ENCODE measurements around the gene AKAP13. TPM values are rescaled to one million over a fixed set of nuclear protein-coding genes. Genes with fewer than 3 reads are reported as not detected.

AKAP13 gene
- total RNA-seq, 1 donor = 346 TPM

- Histone ChIP-seq H3K4me3 (ENCODE audit: low read length) (no peak overlapping the region), H3K4me1 (ENCODE audit: insufficient read depth, low read length) (no peaks in the 10 kb centered on the region), H3K9me3 (ENCODE audit: low read depth, low read length) (no peaks in the 10 kb centered on the region), H3K27me3 (ENCODE audit: insufficient read depth, low read length) (no peaks in the 10 kb centered on the region)
These were observed 383.6 kb downstream of the AKAP13 start for GRCh38 chr15:85763673-85764633.

GRCh38 chr15:85764649-85765277, 384.4 kb downstream of the AKAP13 start:
- Histone ChIP-seq H3K4me1 (ENCODE audit: insufficient read depth, low read length) (no peaks in the 10 kb centered on the region), H3K9me3 (ENCODE audit: low read depth, low read length) (no peaks in the 10 kb centered on the region), H3K4me3 (ENCODE audit: low read length) (no peak overlapping the region), H3K27me3 (ENCODE audit: insufficient read depth, low read length) (no peaks in the 10 kb centered on the region)

GRCh38 chr15:85766001-85766831, 385.8 kb downstream of the AKAP13 start:
- no peaks in the 10 kb centered on the region for H3K9me3 ChIP-seq (ENCODE audit: low read depth, low read length)
- no peaks in the 10 kb centered on the region for H3K27me3 ChIP-seq (ENCODE audit: insufficient read depth, low read length)
- H3K4me3 ChIP-seq (ENCODE audit: low read length) = no peak overlapping the region
- no peaks in the 10 kb centered on the region for H3K4me1 ChIP-seq (ENCODE audit: insufficient read depth, low read length)

- no peak overlapping the region for H3K4me3 ChIP-seq (ENCODE audit: low read length)
- no peaks in the 10 kb centered on the region for H3K27me3 ChIP-seq (ENCODE audit: insufficient read depth, low read length)
- no peaks in the 10 kb centered on the region for H3K4me1 ChIP-seq (ENCODE audit: insufficient read depth, low read length)
- H3K9me3 ChIP-seq (ENCODE audit: low read depth, low read length) = no peaks in the 10 kb centered on the region
These were observed 387.6 kb downstream of the AKAP13 start for GRCh38 chr15:85767785-85768529.

GRCh38 chr15:85768595-85769168, 388.3 kb downstream of the AKAP13 start:
- no peaks in the 10 kb centered on the region for H3K27me3 ChIP-seq (ENCODE audit: insufficient read depth, low read length)
- no peaks in the 10 kb centered on the region for H3K9me3 ChIP-seq (ENCODE audit: low read depth, low read length)
- no peaks in the 10 kb centered on the region for H3K4me1 ChIP-seq (ENCODE audit: insufficient read depth, low read length)
- H3K4me3 ChIP-seq (ENCODE audit: low read length) = no peak overlapping the region

GRCh38 chr15:85769182-85769900, 388.9 kb downstream of the AKAP13 start:
- Histone ChIP-seq H3K4me3 (ENCODE audit: low read length) (no peak overlapping the region), H3K4me1 (ENCODE audit: insufficient read depth, low read length) (no peaks in the 10 kb centered on the region), H3K27me3 (ENCODE audit: insufficient read depth, low read length) (no peaks in the 10 kb centered on the region), H3K9me3 (ENCODE audit: low read depth, low read length) (no peaks in the 10 kb centered on the region)

- H3K27me3 ChIP-seq (ENCODE audit: insufficient read depth, low read length) = no peaks in the 10 kb centered on the region
- H3K9me3 ChIP-seq (ENCODE audit: low read depth, low read length) = no peaks in the 10 kb centered on the region
- no peak overlapping the region for H3K4me3 ChIP-seq (ENCODE audit: low read length)
- no peaks in the 10 kb centered on the region for H3K4me1 ChIP-seq (ENCODE audit: insufficient read depth, low read length)
These were observed 390.0 kb downstream of the AKAP13 start for GRCh38 chr15:85770096-85771041.

GRCh38 chr15:85771271-85771670, 390.9 kb downstream of the AKAP13 start:
- H3K4me1 ChIP-seq (ENCODE audit: insufficient read depth, low read length) = no peaks in the 10 kb centered on the region
- H3K27me3 ChIP-seq (ENCODE audit: insufficient read depth, low read length) = no peaks in the 10 kb centered on the region
- H3K4me3 ChIP-seq (ENCODE audit: low read length) = no peak overlapping the region
- H3K9me3 ChIP-seq (ENCODE audit: low read depth, low read length) = no peaks in the 10 kb centered on the region

GRCh38 chr15:85771781-85772445, 391.5 kb downstream of the AKAP13 start:
- Histone ChIP-seq H3K9me3 (ENCODE audit: low read depth, low read length) (no peaks in the 10 kb centered on the region), H3K4me3 (ENCODE audit: low read length) (no peak overlapping the region), H3K4me1 (ENCODE audit: insufficient read depth, low read length) (no peaks in the 10 kb centered on the region), H3K27me3 (ENCODE audit: insufficient read depth, low read length) (no peaks in the 10 kb centered on the region)

- Histone ChIP-seq H3K4me3 (ENCODE audit: low read length) (no peak overlapping the region), H3K4me1 (ENCODE audit: insufficient read depth, low read length) (no peaks in the 10 kb centered on the region), H3K9me3 (ENCODE audit: low read depth, low read length) (no peaks in the 10 kb centered on the region), H3K27me3 (ENCODE audit: insufficient read depth, low read length) (no peaks in the 10 kb centered on the region)
These were observed 392.3 kb downstream of the AKAP13 start for GRCh38 chr15:85772668-85773067.

GRCh38 chr15:85773249-85773648, 392.8 kb downstream of the AKAP13 start:
- no peak overlapping the region for H3K4me3 ChIP-seq (ENCODE audit: low read length)
- H3K27me3 ChIP-seq (ENCODE audit: insufficient read depth, low read length) = no peaks in the 10 kb centered on the region
- no peaks in the 10 kb centered on the region for H3K9me3 ChIP-seq (ENCODE audit: low read depth, low read length)
- H3K4me1 ChIP-seq (ENCODE audit: insufficient read depth, low read length) = no peaks in the 10 kb centered on the region

- no peaks in the 10 kb centered on the region for H3K9me3 ChIP-seq (ENCODE audit: low read depth, low read length)
- H3K4me1 ChIP-seq (ENCODE audit: insufficient read depth, low read length) = no peaks in the 10 kb centered on the region
- no peaks in the 10 kb centered on the region for H3K27me3 ChIP-seq (ENCODE audit: insufficient read depth, low read length)
- H3K4me3 ChIP-seq (ENCODE audit: low read length) = no peak overlapping the region
These were observed 393.6 kb downstream of the AKAP13 start for GRCh38 chr15:85773970-85774369.
